Measurements from ENCODE around the gene C11orf87.

Gene C11orf87

GRCh38 chr11:109426442-109427240 lies 4.7 kb downstream of the C11orf87 start:
- Histone ChIP-seq H2BK12ac (ENCODE audit: low read length in 2 of 2) (no peak overlapping the region), H2BK15ac (ENCODE audit: low read depth, poor library complexity, severe bottlenecking) (no peak overlapping the region), H3K4me3 (ENCODE audit: insufficient read depth in 1 of 2, low read depth in 1 of 2, low read length in 2 of 2) (no peak overlapping the region), H2AK5ac (ENCODE audit: low read length, severe bottlenecking) (no peak overlapping the region), H2BK120ac (ENCODE audit: low read depth, low read length) (no peak overlapping the region), H3K79me1 (replicated peaks; ENCODE audit: low read length, poor library complexity, severe bottlenecking) (no peaks in the 10 kb centered on the region), H3K9me3 (ENCODE audit: control insufficient read depth, low read length) (no peaks in the 10 kb centered on the region), H3K23ac (ENCODE audit: low read length in 2 of 2) (no peak overlapping the region), H3K18ac (ENCODE audit: low read depth in 1 of 2, low read length in 2 of 2) (no peak overlapping the region), H4K8ac (ENCODE audit: low read length) (no peak overlapping the region), H4K91ac (ENCODE audit: low read length) (no peak overlapping the region), H3K9ac (ENCODE audit: low read length) (no peak overlapping the region), H3K27me3 (ENCODE audit: control insufficient read depth in 1 of 2, insufficient read depth in 1 of 2, low read length in 2 of 2) (peaks cover 14 to 23% of the 10 kb centered on the region in 2 experiments), H3K4me1 (ENCODE audit: control insufficient read depth, insufficient read depth, low read depth, low read length) (peaks cover 20% of the 10 kb centered on the region), H3K36me3 (ENCODE audit: control insufficient read depth in 1 of 2, insufficient read depth in 2 of 2, low read depth in 1 of 2, low read length in 2 of 2) (no peaks in the 10 kb centered on the region), H2AFZ (ENCODE audit: low read depth, low read length) (no peak overlapping the region), H2BK5ac (ENCODE audit: low read depth, low read length, poor library complexity, severe bottlenecking) (no peak overlapping the region), H3K4me2 (ENCODE audit: low read length, poor library complexity, severe bottlenecking) (no peak overlapping the region), H3K14ac (ENCODE audit: low read length in 2 of 2) (no peak overlapping the region), H3K27ac (ENCODE audit: low read length, poor library complexity, severe bottlenecking) (no peak overlapping the region), H3K4ac (ENCODE audit: low read depth in 1 of 2, low read length in 2 of 2) (no peak overlapping the region)
- WGBS = 100% methylated on average over 1 of the region's 4 CpGs
- peak; percentile 11 for DNase-seq

DNA sequence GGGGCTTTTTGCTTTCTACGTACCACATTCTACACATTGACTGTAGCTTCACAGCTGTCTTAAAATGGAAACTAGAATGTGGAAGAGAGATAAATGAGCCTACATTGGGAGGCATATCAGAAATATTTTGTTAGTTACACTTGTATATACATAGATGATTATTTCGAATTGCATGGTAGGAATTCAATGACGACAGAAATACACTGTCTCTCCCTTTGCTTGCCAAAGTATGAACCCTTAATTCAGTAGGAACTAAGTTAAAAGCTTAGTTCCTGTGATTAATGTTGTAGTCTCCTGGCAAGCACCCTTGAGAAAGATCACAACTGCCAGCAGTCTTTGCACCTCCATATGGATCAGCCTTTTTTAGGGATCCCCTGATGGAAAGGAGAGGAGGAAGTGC lies 10.1 kb downstream of the C11orf87 start:
- H3K4me2 ChIP-seq (ENCODE audit: low read length, poor library complexity, severe bottlenecking) = no peak overlapping the region
- H4K91ac ChIP-seq (ENCODE audit: low read length) = no peak overlapping the region
- H3K4me1 ChIP-seq (ENCODE audit: control insufficient read depth, insufficient read depth, low read depth, low read length) = no peaks in the 10 kb centered on the region
- H3K27ac ChIP-seq (ENCODE audit: low read length, poor library complexity, severe bottlenecking) = no peak overlapping the region
- no peak overlapping the region for H3K9ac ChIP-seq (ENCODE audit: low read length)
- no peaks in the 10 kb centered on the region for H3K27me3 ChIP-seq (ENCODE audit: control insufficient read depth in 1 of 2, insufficient read depth in 1 of 2, low read length in 2 of 2)
- H3K14ac ChIP-seq (ENCODE audit: low read length in 2 of 2) = no peak overlapping the region
- H2BK12ac ChIP-seq (ENCODE audit: low read length in 2 of 2) = no peak overlapping the region
- H3K23ac ChIP-seq (ENCODE audit: low read length in 2 of 2) = no peak overlapping the region
- no peaks in the 10 kb centered on the region for H3K36me3 ChIP-seq (ENCODE audit: control insufficient read depth in 1 of 2, insufficient read depth in 2 of 2, low read depth in 1 of 2, low read length in 2 of 2)
- no peak overlapping the region for H2BK15ac ChIP-seq (ENCODE audit: low read depth, poor library complexity, severe bottlenecking)
- H4K8ac ChIP-seq (ENCODE audit: low read length) = no peak overlapping the region
- H3K79me1 ChIP-seq (replicated peaks; ENCODE audit: low read length, poor library complexity, severe bottlenecking) = no peaks in the 10 kb centered on the region
- DNase-seq = no peak
- H3K9me3 ChIP-seq (ENCODE audit: control insufficient read depth, low read length) = no peaks in the 10 kb centered on the region
- no CpG with 5 or more reads among the region's 3 CpGs for whole genome bisulfite sequencing
- H2AFZ ChIP-seq (ENCODE audit: low read depth, low read length) = no peak overlapping the region
- no peak overlapping the region for H3K18ac ChIP-seq (ENCODE audit: low read depth in 1 of 2, low read length in 2 of 2)
- no peak overlapping the region for H2AK5ac ChIP-seq (ENCODE audit: low read length, severe bottlenecking)
- no peak overlapping the region for H2BK120ac ChIP-seq (ENCODE audit: low read depth, low read length)
- H2BK5ac ChIP-seq (ENCODE audit: low read depth, low read length, poor library complexity, severe bottlenecking) = no peak overlapping the region
- H3K4ac ChIP-seq (ENCODE audit: low read depth in 1 of 2, low read length in 2 of 2) = no peak overlapping the region
- H3K4me3 ChIP-seq (ENCODE audit: insufficient read depth in 1 of 2, low read depth in 1 of 2, low read length in 2 of 2) = no peak overlapping the region

- Histone ChIP-seq H3K27me3 (ENCODE audit: control insufficient read depth in 1 of 2, insufficient read depth in 1 of 2, low read length in 2 of 2) (no peaks in the 10 kb centered on the region), H3K23ac (ENCODE audit: low read length in 2 of 2) (no peak overlapping the region), H3K27ac (ENCODE audit: low read length, poor library complexity, severe bottlenecking) (no peak overlapping the region), H3K79me1 (replicated peaks; ENCODE audit: low read length, poor library complexity, severe bottlenecking) (no peaks in the 10 kb centered on the region), H3K4me1 (ENCODE audit: control insufficient read depth, insufficient read depth, low read depth, low read length) (no peaks in the 10 kb centered on the region), H4K8ac (ENCODE audit: low read length) (no peak overlapping the region), H2AFZ (ENCODE audit: low read depth, low read length) (no peak overlapping the region), H3K14ac (ENCODE audit: low read length in 2 of 2) (no peak overlapping the region), H2BK12ac (ENCODE audit: low read length in 2 of 2) (no peak overlapping the region), H3K18ac (ENCODE audit: low read depth in 1 of 2, low read length in 2 of 2) (no peak overlapping the region), H3K9me3 (ENCODE audit: control insufficient read depth, low read length) (no peaks in the 10 kb centered on the region), H3K36me3 (ENCODE audit: control insufficient read depth in 1 of 2, insufficient read depth in 2 of 2, low read depth in 1 of 2, low read length in 2 of 2) (no peaks in the 10 kb centered on the region), H3K4ac (ENCODE audit: low read depth in 1 of 2, low read length in 2 of 2) (no peak overlapping the region), H3K9ac (ENCODE audit: low read length) (no peak overlapping the region), H3K4me3 (ENCODE audit: insufficient read depth in 1 of 2, low read depth in 1 of 2, low read length in 2 of 2) (no peak overlapping the region), H2BK120ac (ENCODE audit: low read depth, low read length) (no peak overlapping the region), H3K4me2 (ENCODE audit: low read length, poor library complexity, severe bottlenecking) (no peak overlapping the region), H4K91ac (ENCODE audit: low read length) (no peak overlapping the region), H2AK5ac (ENCODE audit: low read length, severe bottlenecking) (no peak overlapping the region), H2BK5ac (ENCODE audit: low read depth, low read length, poor library complexity, severe bottlenecking) (no peak overlapping the region), H2BK15ac (ENCODE audit: low read depth, poor library complexity, severe bottlenecking) (no peak overlapping the region)
- DNase-seq = no peak
- 61% methylated on average over 3 of the region's 3 CpGs for WGBS
Measured at GRCh38 chr11:109433753-109434256, 11.8 kb downstream of the C11orf87 start.

GRCh38 chr11:109435121-109435742 lies 13.2 kb downstream of the C11orf87 start:
- no peaks in the 10 kb centered on the region for H3K9me3 ChIP-seq (ENCODE audit: control insufficient read depth, low read length)
- H4K91ac ChIP-seq (ENCODE audit: low read length) = no peak overlapping the region
- H3K4ac ChIP-seq (ENCODE audit: low read depth in 1 of 2, low read length in 2 of 2) = no peak overlapping the region
- H3K27me3 ChIP-seq (ENCODE audit: control insufficient read depth in 1 of 2, insufficient read depth in 1 of 2, low read length in 2 of 2) = no peaks in the 10 kb centered on the region
- no peak overlapping the region for H3K9ac ChIP-seq (ENCODE audit: low read length)
- H3K23ac ChIP-seq (ENCODE audit: low read length in 2 of 2) = no peak overlapping the region
- H3K4me2 ChIP-seq (ENCODE audit: low read length, poor library complexity, severe bottlenecking) = no peak overlapping the region
- no peak overlapping the region for H3K14ac ChIP-seq (ENCODE audit: low read length in 2 of 2)
- H2BK15ac ChIP-seq (ENCODE audit: low read depth, poor library complexity, severe bottlenecking) = no peak overlapping the region
- H2BK5ac ChIP-seq (ENCODE audit: low read depth, low read length, poor library complexity, severe bottlenecking) = no peak overlapping the region
- H2AFZ ChIP-seq (ENCODE audit: low read depth, low read length) = no peak overlapping the region
- 80% methylated on average over 3 of the region's 3 CpGs for WGBS
- H2AK5ac ChIP-seq (ENCODE audit: low read length, severe bottlenecking) = no peak overlapping the region
- no peak overlapping the region for H2BK12ac ChIP-seq (ENCODE audit: low read length in 2 of 2)
- H3K27ac ChIP-seq (ENCODE audit: low read length, poor library complexity, severe bottlenecking) = no peak overlapping the region
- H3K18ac ChIP-seq (ENCODE audit: low read depth in 1 of 2, low read length in 2 of 2) = no peak overlapping the region
- no peak for DNase-seq
- no peaks in the 10 kb centered on the region for H3K79me1 ChIP-seq (replicated peaks; ENCODE audit: low read length, poor library complexity, severe bottlenecking)
- H3K4me1 ChIP-seq (ENCODE audit: control insufficient read depth, insufficient read depth, low read depth, low read length) = no peaks in the 10 kb centered on the region
- no peak overlapping the region for H3K4me3 ChIP-seq (ENCODE audit: insufficient read depth in 1 of 2, low read depth in 1 of 2, low read length in 2 of 2)
- no peaks in the 10 kb centered on the region for H3K36me3 ChIP-seq (ENCODE audit: control insufficient read depth in 1 of 2, insufficient read depth in 2 of 2, low read depth in 1 of 2, low read length in 2 of 2)
- no peak overlapping the region for H4K8ac ChIP-seq (ENCODE audit: low read length)
- H2BK120ac ChIP-seq (ENCODE audit: low read depth, low read length) = no peak overlapping the region
